Ishikawa (cell line): ENCODE data around the gene RGCC.

Experiments used
- CEBPB ChIP-seq: IDR thresholded peaks from 2 replicates; pipeline ENCODE4 v1.6.1; 2012
- CREB1 ChIP-seq: IDR thresholded peaks from 2 replicates; pipeline ENCODE4 v1.6.1; 2012; ENCODE audit warnings: low read depth
- EGR1 ChIP-seq: IDR thresholded peaks from 2 replicates; pipeline ENCODE4 v1.6.1; 2012
- EP300 ChIP-seq: IDR thresholded peaks from 2 replicates; pipeline ENCODE4 v1.6.1; 2012; ENCODE audit warnings: borderline replicate concordance
- FOXM1 ChIP-seq: IDR thresholded peaks from 2 replicates; pipeline ENCODE4 v1.6.1; 2012; ENCODE audit warnings: low read depth, borderline replicate concordance
- NFIC ChIP-seq: IDR thresholded peaks from 2 replicates; pipeline ENCODE4 v1.6.1; 2012
- RAD21 ChIP-seq: IDR thresholded peaks from 2 replicates; pipeline ENCODE4 v1.6.1; 2012; ENCODE audit warnings: low read depth
- TAF1 ChIP-seq: IDR thresholded peaks from 2 replicates; pipeline ENCODE4 v1.6.1; 2012; ENCODE audit warnings: low read depth, mild to moderate bottlenecking
- TCF12 ChIP-seq: IDR thresholded peaks from 2 replicates; pipeline ENCODE4 v1.6.1; 2012; ENCODE audit warnings: low read depth
- TEAD4 ChIP-seq: IDR thresholded peaks from 2 replicates; pipeline ENCODE4 v1.6.1; 2012
- YY1 ChIP-seq: IDR thresholded peaks from 2 replicates; pipeline ENCODE4 v1.6.1; 2012; ENCODE audit warnings: low read depth
- ZBTB7A ChIP-seq: IDR thresholded peaks from 2 replicates; pipeline ENCODE4 v1.6.1; 2012; ENCODE audit warnings: low read depth
- TF ChIP-seq, protein P1 (sequence below): IDR thresholded peaks from 2 replicates; pipeline ENCODE4 v1.6.1; 2012; ENCODE audit warnings: low read depth, mild to moderate bottlenecking
- TF ChIP-seq, protein P2 (sequence below): IDR thresholded peaks from 2 replicates; pipeline ENCODE4 v1.6.1; 2012
- TF ChIP-seq, protein P3 (sequence below): IDR thresholded peaks from 2 replicates; pipeline ENCODE4 v1.6.1; 2012

Gene RGCC

DNA sequence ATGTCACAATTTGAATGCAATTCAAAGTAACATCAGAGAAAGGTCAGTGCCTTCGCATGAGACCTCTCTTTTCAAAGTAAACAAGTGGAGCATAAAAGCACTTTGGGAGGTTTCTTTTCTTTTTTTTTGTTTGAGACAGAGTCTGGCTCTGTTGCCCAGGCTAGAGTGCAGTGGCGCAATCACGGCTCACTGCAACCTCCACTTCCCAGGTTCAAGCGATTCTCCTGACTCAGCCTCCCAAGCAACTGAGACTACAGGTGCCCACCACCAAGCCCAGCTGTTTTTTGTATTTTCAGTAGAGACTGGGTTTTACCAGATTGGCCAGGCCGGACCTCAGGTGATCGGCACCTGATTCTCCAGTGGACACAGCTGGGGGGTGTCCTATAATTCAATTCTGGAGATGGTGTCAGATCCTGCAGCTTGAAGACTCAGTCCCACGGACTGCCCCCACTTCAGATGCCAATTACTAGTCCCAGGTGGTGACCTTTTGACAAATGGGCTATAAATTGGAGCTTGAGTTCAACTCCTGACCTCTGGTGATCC lies 57.6 kb downstream of the RGCC start:
- TF ChIP-seq EGR1 (no peak), CREB1 (no peak)

DNA sequence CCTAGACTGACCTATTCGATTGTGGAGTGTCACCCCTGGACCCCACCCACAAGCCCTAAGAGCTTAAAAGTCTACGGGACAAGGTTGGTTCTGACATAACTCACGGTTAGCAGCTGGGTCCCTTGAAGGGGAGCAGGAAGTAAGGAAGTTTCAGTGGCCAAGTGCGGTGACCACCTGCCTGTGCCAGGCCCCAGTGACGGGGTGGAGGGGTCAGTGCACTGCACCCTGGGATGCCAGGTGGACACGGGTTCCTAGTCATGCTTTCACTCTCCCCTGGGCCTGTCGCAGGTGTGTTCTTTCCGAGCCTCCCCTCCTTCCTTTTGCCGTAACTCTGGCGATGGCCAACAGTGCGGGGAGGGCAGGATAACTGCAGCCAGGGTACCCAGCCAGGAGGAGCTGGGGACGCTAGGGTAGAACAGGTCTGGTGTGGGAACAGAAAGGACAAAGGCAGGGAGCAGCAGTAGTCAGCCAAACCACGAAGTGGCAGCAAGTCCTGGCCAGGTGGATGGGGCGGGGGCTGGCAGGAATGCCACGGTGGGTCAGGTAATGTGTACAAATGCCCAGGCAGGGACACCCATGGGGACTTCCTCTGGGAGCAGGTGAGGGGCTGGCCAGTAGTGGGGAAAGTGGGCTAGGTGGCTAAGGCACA lies 58.3 kb downstream of the RGCC start:
- TF ChIP-seq CREB1 (no peak), CEBPB (no peak), FOXM1 (no peak), ZBTB7A (no peak), TEAD4 (no peak), TAF1 (no peak), NFIC (no peak), RAD21 (no peak), YY1 (no peak), TCF12 (no peak), EP300 (no peak), EGR1 (no peak)
- TF ChIP-seq, protein P1, sequence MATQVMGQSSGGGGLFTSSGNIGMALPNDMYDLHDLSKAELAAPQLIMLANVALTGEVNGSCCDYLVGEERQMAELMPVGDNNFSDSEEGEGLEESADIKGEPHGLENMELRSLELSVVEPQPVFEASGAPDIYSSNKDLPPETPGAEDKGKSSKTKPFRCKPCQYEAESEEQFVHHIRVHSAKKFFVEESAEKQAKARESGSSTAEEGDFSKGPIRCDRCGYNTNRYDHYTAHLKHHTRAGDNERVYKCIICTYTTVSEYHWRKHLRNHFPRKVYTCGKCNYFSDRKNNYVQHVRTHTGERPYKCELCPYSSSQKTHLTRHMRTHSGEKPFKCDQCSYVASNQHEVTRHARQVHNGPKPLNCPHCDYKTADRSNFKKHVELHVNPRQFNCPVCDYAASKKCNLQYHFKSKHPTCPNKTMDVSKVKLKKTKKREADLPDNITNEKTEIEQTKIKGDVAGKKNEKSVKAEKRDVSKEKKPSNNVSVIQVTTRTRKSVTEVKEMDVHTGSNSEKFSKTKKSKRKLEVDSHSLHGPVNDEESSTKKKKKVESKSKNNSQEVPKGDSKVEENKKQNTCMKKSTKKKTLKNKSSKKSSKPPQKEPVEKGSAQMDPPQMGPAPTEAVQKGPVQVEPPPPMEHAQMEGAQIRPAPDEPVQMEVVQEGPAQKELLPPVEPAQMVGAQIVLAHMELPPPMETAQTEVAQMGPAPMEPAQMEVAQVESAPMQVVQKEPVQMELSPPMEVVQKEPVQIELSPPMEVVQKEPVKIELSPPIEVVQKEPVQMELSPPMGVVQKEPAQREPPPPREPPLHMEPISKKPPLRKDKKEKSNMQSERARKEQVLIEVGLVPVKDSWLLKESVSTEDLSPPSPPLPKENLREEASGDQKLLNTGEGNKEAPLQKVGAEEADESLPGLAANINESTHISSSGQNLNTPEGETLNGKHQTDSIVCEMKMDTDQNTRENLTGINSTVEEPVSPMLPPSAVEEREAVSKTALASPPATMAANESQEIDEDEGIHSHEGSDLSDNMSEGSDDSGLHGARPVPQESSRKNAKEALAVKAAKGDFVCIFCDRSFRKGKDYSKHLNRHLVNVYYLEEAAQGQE: no peak
- TF ChIP-seq, protein P2, sequence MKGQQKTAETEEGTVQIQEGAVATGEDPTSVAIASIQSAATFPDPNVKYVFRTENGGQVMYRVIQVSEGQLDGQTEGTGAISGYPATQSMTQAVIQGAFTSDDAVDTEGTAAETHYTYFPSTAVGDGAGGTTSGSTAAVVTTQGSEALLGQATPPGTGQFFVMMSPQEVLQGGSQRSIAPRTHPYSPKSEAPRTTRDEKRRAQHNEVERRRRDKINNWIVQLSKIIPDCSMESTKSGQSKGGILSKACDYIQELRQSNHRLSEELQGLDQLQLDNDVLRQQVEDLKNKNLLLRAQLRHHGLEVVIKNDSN: no peak
- TF ChIP-seq, protein P3, sequence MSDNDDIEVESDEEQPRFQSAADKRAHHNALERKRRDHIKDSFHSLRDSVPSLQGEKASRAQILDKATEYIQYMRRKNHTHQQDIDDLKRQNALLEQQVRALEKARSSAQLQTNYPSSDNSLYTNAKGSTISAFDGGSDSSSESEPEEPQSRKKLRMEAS: no peak

DNA sequence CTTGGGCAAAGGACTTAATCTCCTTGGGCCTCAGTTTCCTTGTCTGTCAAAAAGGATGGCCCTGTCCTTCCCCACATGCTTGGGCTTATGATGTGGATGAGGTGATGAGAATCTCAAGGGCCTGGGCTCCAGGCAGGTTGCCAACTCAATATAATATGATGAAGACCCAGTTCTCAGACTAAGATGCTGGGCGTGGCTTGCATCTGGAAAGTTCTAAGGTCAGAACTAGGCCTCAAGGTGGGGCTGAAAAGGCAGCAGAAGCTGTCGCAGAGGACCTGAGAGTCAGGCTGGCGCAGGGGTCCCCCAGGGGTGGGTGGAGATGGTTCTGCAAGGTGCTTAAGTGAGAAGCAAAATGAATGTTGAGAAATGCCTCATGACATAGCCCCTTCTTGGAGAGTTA lies 58.8 kb downstream of the RGCC start:
- TF ChIP-seq FOXM1 (no peak), CREB1 (no peak), YY1 (no peak), NFIC (no peak), RAD21 (no peak), EGR1 (no peak), TEAD4 (no peak), EP300 (no peak), TCF12 (no peak), TAF1 (no peak), CEBPB (no peak), ZBTB7A (no peak)
- TF ChIP-seq, protein P1: no peak
- TF ChIP-seq, protein P3: no peak
- TF ChIP-seq, protein P2: no peak

DNA sequence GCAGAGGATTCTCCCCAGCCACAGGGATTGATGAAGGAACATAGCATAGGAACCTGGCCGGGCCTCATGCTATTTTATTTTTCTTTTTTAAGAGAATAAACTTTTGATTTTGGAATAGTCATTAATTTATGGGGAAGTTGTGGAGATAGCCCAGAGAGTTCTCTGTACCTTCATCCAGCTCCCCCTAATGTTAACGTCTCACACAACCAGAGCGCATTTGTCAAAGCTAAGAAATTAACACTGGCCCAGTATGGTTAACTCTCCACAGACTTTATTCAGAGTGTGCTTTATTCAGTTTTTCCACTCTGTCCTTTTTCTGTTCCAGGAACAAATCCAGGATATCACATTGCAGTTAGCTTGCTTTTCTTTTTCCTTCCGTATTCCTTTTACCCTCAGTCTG lies 59.4 kb downstream of the RGCC start:
- TF ChIP-seq, protein P1: no peak
- TF ChIP-seq CREB1 (no peak), RAD21 (no peak), TCF12 (no peak)
- TF ChIP-seq, protein P2: no peak
